DOHH2 (cell line): Measurements from ENCODE around the gene HAPLN2.

Source experiments
- EZH2phosphoT487 ChIP-seq: fragments of 200-600 bp; sonication (generic); IDR thresholded peaks from 2 replicates; pipeline ENCODE4 v1.6.1; 2017; ENCODE audit warnings: borderline replicate concordance, mild to moderate bottlenecking, antibody characterized with exemption, low read length, moderate library complexity, mixed read lengths
- TF ChIP-seq, protein P1 (sequence below): fragments of 200-600 bp; sonication (generic); IDR thresholded peaks from one replicate; pipeline ENCODE4 v1.5.1; 2014; ENCODE audit warnings: antibody characterized with exemption, mild to moderate bottlenecking, low read depth, low read length; ENCODE audit not compliant: poor library complexity, severe bottlenecking

DNA sequence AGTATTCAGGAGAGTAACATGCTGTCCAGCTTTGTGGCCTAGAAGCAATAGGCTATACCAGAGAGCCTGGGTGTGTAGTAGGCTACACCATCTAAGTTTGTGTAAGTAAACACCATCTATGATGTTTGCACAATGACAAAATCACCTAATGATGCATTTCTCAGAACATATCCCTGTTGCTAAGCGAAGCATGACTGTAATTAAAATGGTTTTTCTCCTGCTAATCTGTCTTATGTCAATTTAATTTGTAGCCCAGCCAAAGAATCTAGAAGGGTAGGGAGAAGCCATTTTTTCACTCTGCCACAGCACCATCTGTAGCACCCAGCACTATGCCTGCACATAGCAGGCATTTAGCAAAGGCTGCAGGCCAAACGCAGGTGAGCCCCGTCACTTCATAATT, 41.7 kb upstream of the HAPLN2 start:
- TF ChIP-seq, protein P1, sequence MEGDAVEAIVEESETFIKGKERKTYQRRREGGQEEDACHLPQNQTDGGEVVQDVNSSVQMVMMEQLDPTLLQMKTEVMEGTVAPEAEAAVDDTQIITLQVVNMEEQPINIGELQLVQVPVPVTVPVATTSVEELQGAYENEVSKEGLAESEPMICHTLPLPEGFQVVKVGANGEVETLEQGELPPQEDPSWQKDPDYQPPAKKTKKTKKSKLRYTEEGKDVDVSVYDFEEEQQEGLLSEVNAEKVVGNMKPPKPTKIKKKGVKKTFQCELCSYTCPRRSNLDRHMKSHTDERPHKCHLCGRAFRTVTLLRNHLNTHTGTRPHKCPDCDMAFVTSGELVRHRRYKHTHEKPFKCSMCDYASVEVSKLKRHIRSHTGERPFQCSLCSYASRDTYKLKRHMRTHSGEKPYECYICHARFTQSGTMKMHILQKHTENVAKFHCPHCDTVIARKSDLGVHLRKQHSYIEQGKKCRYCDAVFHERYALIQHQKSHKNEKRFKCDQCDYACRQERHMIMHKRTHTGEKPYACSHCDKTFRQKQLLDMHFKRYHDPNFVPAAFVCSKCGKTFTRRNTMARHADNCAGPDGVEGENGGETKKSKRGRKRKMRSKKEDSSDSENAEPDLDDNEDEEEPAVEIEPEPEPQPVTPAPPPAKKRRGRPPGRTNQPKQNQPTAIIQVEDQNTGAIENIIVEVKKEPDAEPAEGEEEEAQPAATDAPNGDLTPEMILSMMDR, result no peak
- no peak for TF ChIP-seq EZH2phosphoT487
